Suprapubic skin (tissue), 4 donors: ENCODE data around the gene LCT.

Experiments used
- CTCF ChIP-seq, 2 donors: fragments of 200-600 bp in 1 of 2; fragments of 450-650 bp in 1 of 2; sonication (generic) in 1 of 2; IDR thresholded peaks; one replicate each; pipeline ENCODE4 v1.5.1; 2016 to 2019; ENCODE audit warnings: antibody characterized with exemption in 2 of 2, mild to moderate bottlenecking in 1 of 2, moderate library complexity in 1 of 2
- POLR2A ChIP-seq, 2 donors: fragments of 450-650 bp; IDR thresholded peaks; one replicate each; pipeline ENCODE4 v1.6.1; 2017; ENCODE audit warnings: antibody characterized with exemption in 2 of 2, mild to moderate bottlenecking in 2 of 2, moderate library complexity in 2 of 2
- POLR2AphosphoS5 ChIP-seq, 3 donors: sonication (generic); formaldehyde crosslinking; IDR thresholded peaks; one replicate each; pipeline ENCODE4 v1.6.1; 2017; ENCODE audit warnings: antibody characterized with exemption in 3 of 3

GRCh38 chr2:135836596-135837270 lies at the start of gene LCT:
- no peak for TF ChIP-seq POLR2AphosphoS5 (IDR thresholded peaks at IDR 0.05)
- TF ChIP-seq POLR2A (IDR thresholded peaks at IDR 0.05) = no peak
- no peak for TF ChIP-seq CTCF (IDR thresholded peaks at IDR 0.05)
